Measurements from ENCODE around the gene FMNL2.

DNA sequence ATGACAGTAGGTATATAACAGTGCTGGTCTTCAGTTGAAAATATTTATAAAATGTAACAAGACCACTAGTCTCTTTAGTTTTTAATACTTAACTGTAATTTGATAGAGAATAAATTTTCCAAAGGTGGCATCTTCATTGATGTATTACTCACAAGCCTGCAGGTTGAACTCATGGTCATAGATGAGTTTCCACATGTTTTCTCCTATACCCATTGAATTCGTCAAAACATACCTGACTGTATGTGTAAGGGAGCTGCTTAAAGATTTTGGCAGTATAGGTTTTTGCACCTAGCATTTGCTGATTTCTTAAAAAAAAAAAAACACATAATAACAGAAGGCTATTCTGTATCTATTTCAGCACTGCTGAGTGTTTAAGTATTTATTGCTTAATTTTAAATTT, 112.9 kb downstream of the FMNL2 start:
- TF ChIP-seq POLR2AphosphoS5 (IDR thresholded peaks at IDR 0.05; ENCODE audit: low read depth, low read length) = no peak
- TF ChIP-seq POLR2A (IDR thresholded peaks at IDR 0.05; ENCODE audit: low read depth, low read length) = no peak
- TF ChIP-seq TAF1 (IDR thresholded peaks at IDR 0.05; ENCODE audit: low read depth, low read length) = no peak
- TF ChIP-seq SPI1 (IDR thresholded peaks at IDR 0.05; ENCODE audit: low read depth, low read length) = no peak
- TF ChIP-seq PAX5 (IDR thresholded peaks at IDR 0.05; ENCODE audit: insufficient read depth, low read length, severe bottlenecking) = no peak
